H1 (cell line): ENCODE measurements around the gene PDE3A. TPM values are rescaled to one million over a fixed set of nuclear protein-coding genes. Genes with fewer than 3 reads are reported as not detected.

Experiments
- CTCF ChIA-PET: fragments of 300-600 bp; sonication (Branson Sonifier 250); formaldehyde crosslinking; loops from one replicate; lab custom pipeline; 2021; ENCODE audit not compliant: partially characterized antibody; lab: Charles Lee
- POLR2A ChIA-PET: fragments of 300-600 bp; sonication (Branson Sonifier 250); formaldehyde crosslinking; loops from one replicate; lab custom pipeline; 2021; ENCODE audit warnings: inconsistent platforms; ENCODE audit not compliant: partially characterized antibody; lab: Charles Lee
- DNase-seq, 2 experiments: peaks; one replicate each; pipeline versions ENCODE4 v3.0.0 to v3.0.0-alpha.2; 2010 to 2022; ENCODE audit warnings: low spot score in 2 of 2, low read depth in 1 of 2, mixed read lengths in 1 of 2
- FAIRE-seq: peaks from 2 replicates; lab custom pipeline; 2011; peaks lifted over from hg19 to GRCh38; lab: Jason Lieb, UNC
- H2AFZ ChIP-seq: 2 replicates; pipeline ENCODE4 v1.8.1; 2012; ENCODE audit warnings: low read length, inconsistent platforms
- H2AK5ac ChIP-seq: 2 replicates; pipeline ENCODE4 v1.6.1; 2013; ENCODE audit warnings: low read depth, low read length
- H2BK120ac ChIP-seq: replicated peaks from 2 replicates; pipeline ENCODE3; 2013; ENCODE audit warnings: low read depth, low read length, inconsistent platforms
- H2BK12ac ChIP-seq: 2 replicates; pipeline ENCODE4 v1.6.1; 2013; ENCODE audit warnings: low read depth, low read length
- H2BK15ac ChIP-seq: 2 replicates; pipeline ENCODE4 v1.6.1; 2013; ENCODE audit warnings: low read length
- H2BK20ac ChIP-seq: 2 replicates; pipeline ENCODE4 v1.6.1; 2013; ENCODE audit warnings: low read length
- H2BK5ac ChIP-seq: 2 replicates; pipeline ENCODE4 v1.6.1; 2013; ENCODE audit warnings: low read depth, low read length
- H3K14ac ChIP-seq: 2 replicates; pipeline ENCODE4 v1.6.1; 2013; ENCODE audit warnings: inconsistent platforms; ENCODE audit not compliant: insufficient read length
- H3K18ac ChIP-seq: 2 replicates; pipeline ENCODE4 v1.6.1; 2013; ENCODE audit warnings: low read length; ENCODE audit errors: extremely low read depth
- H3K23ac ChIP-seq: 2 replicates; pipeline ENCODE4 v1.6.1; 2013; ENCODE audit warnings: inconsistent platforms; ENCODE audit not compliant: insufficient read length
- H3K23me2 ChIP-seq: 2 replicates; pipeline ENCODE4 v1.6.1; 2013; ENCODE audit warnings: low read depth, low read length
- H3K27ac ChIP-seq: 2 replicates; pipeline ENCODE4 v1.6.1; 2011; ENCODE audit warnings: low read depth, low read length, inconsistent platforms
- H3K27me3 ChIP-seq, 4 experiments: replicated peaks in 1 of 4; 1 replicate in 1 of 4; 2 replicates in 3 of 4; pipeline versions ENCODE4 v1.6.1 to v1.8.1; 2011 to 2013; ENCODE audit warnings: low read length in 3 of 4, mild to moderate bottlenecking in 3 of 4, inconsistent platforms in 2 of 4, mixed read lengths in 2 of 4, moderate library complexity in 1 of 4; ENCODE audit not compliant: control insufficient read depth in 3 of 4, insufficient read depth in 3 of 4; ENCODE audit errors: extremely low read depth in 1 of 4
- H3K36me3 ChIP-seq, 4 experiments: 2 replicates each; pipeline versions ENCODE4 v1.6.1 to v1.8.1; 2011 to 2013; ENCODE audit warnings: mild to moderate bottlenecking in 4 of 4, low read length in 3 of 4, moderate library complexity in 2 of 4, control low read depth in 1 of 4, inconsistent platforms in 1 of 4; ENCODE audit not compliant: insufficient read depth in 4 of 4, control insufficient read depth in 2 of 4
- H3K4ac ChIP-seq: replicated peaks from 2 replicates; pipeline ENCODE3; 2013; ENCODE audit warnings: low read length, low read depth, mixed read lengths, inconsistent platforms; ENCODE audit not compliant: insufficient read length
- H3K4me1 ChIP-seq, 4 experiments: replicated peaks in 1 of 4; 1 replicate in 1 of 4; 2 replicates in 3 of 4; pipeline versions ENCODE4 v1.6.1 to v1.8.1; 2011 to 2013; ENCODE audit warnings: low read length in 3 of 4, inconsistent platforms in 2 of 4, mixed read lengths in 1 of 4; ENCODE audit not compliant: insufficient read depth in 4 of 4, control insufficient read depth in 3 of 4
- H3K4me2 ChIP-seq, 2 experiments: 2 replicates each; pipeline versions ENCODE4 v1.6.1 to v1.8.1; 2011 to 2013; ENCODE audit warnings: low read depth in 2 of 2, low read length in 2 of 2, control low read depth in 1 of 2, inconsistent platforms in 1 of 2, mild to moderate bottlenecking in 1 of 2; ENCODE audit not compliant: insufficient read depth in 1 of 2
- H3K4me3 ChIP-seq, 4 experiments: fragments of 200-600, 300-600 bp in 1 of 4; sonication (generic), shearing (Covaris generic), sonication (Bioruptor Twin) in 1 of 4; 2 replicates each; pipeline versions ENCODE4 v1.5.1 to v1.8.1; 2011 to 2016; ENCODE audit warnings: low read length in 4 of 4, low read depth in 3 of 4, control low read depth in 2 of 4, inconsistent platforms in 2 of 4, mild to moderate bottlenecking in 2 of 4, mixed read lengths in 1 of 4, moderate library complexity in 1 of 4; ENCODE audit not compliant: insufficient read depth in 2 of 4; ENCODE audit errors: extremely low read depth in 1 of 4
- H3K56ac ChIP-seq: replicated peaks from 2 replicates; pipeline ENCODE3; 2013; ENCODE audit warnings: low read depth, mild to moderate bottlenecking, mixed read lengths, low read length, inconsistent platforms; ENCODE audit not compliant: insufficient read length
- H3K79me1 ChIP-seq: 2 replicates; pipeline ENCODE4 v1.6.1; 2013; ENCODE audit warnings: low read depth, low read length, control low read depth
- H3K79me2 ChIP-seq, 2 experiments: 2 replicates each; pipeline versions ENCODE4 v1.6.1 to v1.8.1; 2012 to 2013; ENCODE audit warnings: low read length in 2 of 2, mild to moderate bottlenecking in 2 of 2, inconsistent platforms in 1 of 2; ENCODE audit not compliant: insufficient read depth in 2 of 2, control insufficient read depth in 1 of 2
- H3K9ac ChIP-seq, 4 experiments: replicated peaks in 1 of 4; 1 replicate in 1 of 4; 2 replicates in 3 of 4; pipeline versions ENCODE4 v1.6.1 to v1.8.1; 2011 to 2013; ENCODE audit warnings: low read depth in 3 of 4, low read length in 3 of 4, control low read depth in 2 of 4, mild to moderate bottlenecking in 2 of 4, moderate library complexity in 2 of 4, inconsistent platforms in 1 of 4; ENCODE audit errors: extremely low read depth in 1 of 4
- H3K9me3 ChIP-seq, 2 experiments: 2 replicates each; pipeline versions ENCODE4 v1.6.1 to v1.8.1; 2012 to 2013; ENCODE audit warnings: mild to moderate bottlenecking in 2 of 2, moderate library complexity in 2 of 2, control low read depth in 1 of 2, inconsistent platforms in 1 of 2, low read depth in 1 of 2, low read length in 1 of 2, mixed read lengths in 1 of 2; ENCODE audit not compliant: insufficient read depth in 2 of 2
- H4K20me1 ChIP-seq, 2 experiments: replicated peaks in 1 of 2; 2 replicates each; pipeline versions ENCODE3 to v1.8.1; 2011 to 2013; ENCODE audit warnings: inconsistent platforms in 2 of 2, low read length in 2 of 2, mild to moderate bottlenecking in 1 of 2; ENCODE audit not compliant: insufficient read depth in 2 of 2, control insufficient read depth in 1 of 2
- H4K5ac ChIP-seq: 2 replicates; pipeline ENCODE4 v1.6.1; 2013; ENCODE audit warnings: low read length, low read depth, mixed read lengths, inconsistent platforms; ENCODE audit not compliant: insufficient read length
- H4K8ac ChIP-seq: 2 replicates; pipeline ENCODE4 v1.8.0; 2013; ENCODE audit warnings: mild to moderate bottlenecking, moderate library complexity, low read length, inconsistent platforms; ENCODE audit not compliant: insufficient read depth; ENCODE audit errors: extremely low read depth
- H4K91ac ChIP-seq: replicated peaks from 2 replicates; pipeline ENCODE3; 2013; ENCODE audit warnings: low read length, mixed read lengths, inconsistent platforms; ENCODE audit not compliant: insufficient read length
- EP300 ChIP-seq, 2 experiments: IDR thresholded peaks; 1 replicate in 1 of 2; 2 replicates in 1 of 2; pipeline ENCODE4 v1.6.1; 2011 to 2012; ENCODE audit warnings: low read depth in 2 of 2, low read length in 2 of 2, mild to moderate bottlenecking in 2 of 2, borderline replicate concordance in 1 of 2, inconsistent platforms in 1 of 2, moderate library complexity in 1 of 2
- MAFK ChIP-seq: IDR thresholded peaks from 2 replicates; pipeline ENCODE4 v1.6.1; 2012; ENCODE audit warnings: low read depth, mild to moderate bottlenecking, improper control_type of control experiment, low read length
- POLR2A ChIP-seq, 2 experiments: IDR thresholded peaks; 1 replicate in 1 of 2; 2 replicates in 1 of 2; pipeline ENCODE4 v1.6.1; 2011; ENCODE audit warnings: low read depth in 2 of 2, low read length in 2 of 2, mild to moderate bottlenecking in 2 of 2; ENCODE audit errors: control extremely low read depth in 1 of 2
- RAD21 ChIP-seq, 2 experiments: IDR thresholded peaks in 1 of 2; conservative IDR thresholded peaks in 1 of 2; 2 replicates each; pipeline ENCODE4 v1.6.1; 2011; ENCODE audit warnings: low read depth in 2 of 2, low read length in 2 of 2, improper control_type of control experiment in 1 of 2, inconsistent platforms in 1 of 2, mild to moderate bottlenecking in 1 of 2, moderate library complexity in 1 of 2
- RFX5 ChIP-seq: IDR thresholded peaks from 2 replicates; pipeline ENCODE4 v1.6.1; 2011; ENCODE audit warnings: low read depth, low read length, improper control_type of control experiment, borderline replicate concordance
- RNF2 ChIP-seq: fragments of 200-900, 300-1000 bp; sonication (generic); IDR thresholded peaks from 2 replicates; pipeline ENCODE4 v1.7.1; 2016; ENCODE audit warnings: borderline replicate concordance, low read depth, mild to moderate bottlenecking, antibody characterized with exemption, low read length; ENCODE audit not compliant: poor library complexity, severe bottlenecking; ENCODE audit errors: missing control alignments
- SP1 ChIP-seq: IDR thresholded peaks from 2 replicates; pipeline ENCODE4 v1.6.1; 2011; ENCODE audit warnings: low read depth, low read length
- SP4 ChIP-seq: IDR thresholded peaks from 2 replicates; pipeline ENCODE4 v1.6.1; 2012; ENCODE audit warnings: low read length, inconsistent platforms
- WGBS, 2 experiments: shearing (Covaris generic) in 1 of 2; methylation state at CpG; one replicate each; pipeline versions ENCODE4 v1.1.6 to v1.1.7; 2013 to 2015; ENCODE audit warnings: low lambda C conversion rate in 2 of 2, mixed read lengths in 2 of 2, inconsistent platforms in 1 of 2, low coverage in 1 of 2, missing lambda C conversion rate in 1 of 2; ENCODE audit not compliant: insufficient replicate concordance in 2 of 2, insufficient coverage in 1 of 2, insufficient read length in 1 of 2; ENCODE audit errors: extremely low coverage in 1 of 2, missing lambda C conversion rate in 1 of 2; 5-methylcytosine and 5-hydroxymethylcytosine counted together
- polyA plus RNA-seq, 7 experiments: library from polyadenylated mRNA; depleted of rRNA in 3 of 7; stranded (reverse) in 5 of 7; unstranded in 2 of 7; fragments of >200 nt in 5 of 7; fragments of 200-250 nt in 2 of 7; gene quantifications; 1 replicate in 5 of 7; 2 replicates in 1 of 7; 4 replicates in 1 of 7; pipeline versions ENCODE4 v1.2.1 to v1.2.3, GENCODE V29; 2011 to 2013; ENCODE audit warnings: missing spikeins in 2 of 7, mixed read lengths in 2 of 7
- total RNA-seq: library from RNA; stranded (reverse); fragmentation: NEBNext Ultra II Directional; extraction: Animal tissue kit (Norgen Biotek cat#: 25700); gene quantifications from 2 replicates; pipeline ENCODE4 v1.2.1, GENCODE V29; 2021

Gene PDE3A
- total and polyA plus RNA-seq, 2 of the 8 experiments (the other 6 are each of a cell fraction or from before 2014, with no cell fraction given) = 1.4 to 3.4 TPM

DNA sequence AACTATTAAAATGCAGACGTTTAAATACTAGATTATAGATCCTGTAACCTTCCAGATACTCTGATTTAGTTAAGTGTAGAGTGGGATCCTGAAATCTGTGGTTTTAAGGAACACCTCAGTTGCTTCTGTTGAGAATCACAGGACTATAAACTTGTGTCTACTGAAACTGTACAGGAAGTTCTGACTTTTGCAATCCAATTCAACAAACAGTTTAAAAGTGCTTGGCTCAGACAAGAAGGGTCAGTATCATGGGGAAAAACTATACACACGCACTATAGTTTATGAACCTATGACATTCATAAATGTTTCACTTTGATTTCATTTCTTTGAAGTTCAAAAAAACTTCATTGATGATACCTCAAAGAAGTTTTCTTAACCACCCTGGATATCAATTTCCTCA is 13.8 kb downstream of the PDE3A start:
- DNase-seq = no peak
- H3K9me3 ChIP-seq = peaks cover 0 to 4% of the 10 kb centered on the region in 2 experiments; a peak in 1 of 4 replicates
- H3K18ac ChIP-seq = no peak overlapping the region
- no peak overlapping the region for H3K9ac ChIP-seq
- H2AK5ac ChIP-seq = no peak overlapping the region
- H2AFZ ChIP-seq = no peak overlapping the region
- no peak overlapping the region for H2BK12ac ChIP-seq
- H3K4me1 ChIP-seq = no peaks in the 10 kb centered on the region
- ChIA-PET POLR2A (no interaction called here), CTCF (interaction anchor here (1.4 kb wide), 1 partner anchor 174 kb away, joined by 3 read pairs; no protein-coding TSS in a partner anchor)
- no peaks in the 10 kb centered on the region for H3K79me2 ChIP-seq
- no peaks in the 10 kb centered on the region for H3K36me3 ChIP-seq
- H4K20me1 ChIP-seq = no peaks in the 10 kb centered on the region
- H2BK5ac ChIP-seq = no peak overlapping the region
- no peak overlapping the region for H3K23ac ChIP-seq
- no peak overlapping the region for H3K4ac ChIP-seq
- H3K4me3 ChIP-seq = no peak overlapping the region
- no peak overlapping the region for H2BK120ac ChIP-seq
- no peak overlapping the region for H2BK20ac ChIP-seq
- H4K8ac ChIP-seq = no peak overlapping the region
- TF ChIP-seq RAD21 (IDR thresholded peaks at IDR 0.05 in 1 of 2, conservative IDR thresholded peaks at IDR 0.05 in 1 of 2; ENCODE audit: low read depth in 2 of 2, low read length in 2 of 2) = no peak
- TF ChIP-seq MAFK = no peak
- TF ChIP-seq EP300 (IDR thresholded peaks at IDR 0.05; ENCODE audit: borderline replicate concordance in 1 of 2, low read depth in 2 of 2, low read length in 2 of 2) = no peak
- no peak for TF ChIP-seq SP1
- TF ChIP-seq POLR2A (IDR thresholded peaks at IDR 0.05; ENCODE audit: control extremely low read depth in 1 of 2, low read depth in 2 of 2, low read length in 2 of 2) = no peak
- TF ChIP-seq RFX5 = no peak
- TF ChIP-seq RNF2 = no peak
- no peak for TF ChIP-seq SP4
- H4K91ac ChIP-seq = no peak overlapping the region
- no peak overlapping the region for H3K27ac ChIP-seq
- H4K5ac ChIP-seq = no peak overlapping the region
- no peak for FAIRE-seq
- no peak overlapping the region for H3K4me2 ChIP-seq
- H3K23me2 ChIP-seq = no peaks in the 10 kb centered on the region
- H3K14ac ChIP-seq = no peak overlapping the region
- H3K79me1 ChIP-seq = no peaks in the 10 kb centered on the region
- H3K27me3 ChIP-seq = no peaks in the 10 kb centered on the region
- H3K56ac ChIP-seq = no peak overlapping the region
- WGBS, 2 experiments = 77% methylated on average over 2 of the region's 2 CpGs; no CpG with 5 or more reads in 1 of the 2 experiments
- no peak overlapping the region for H2BK15ac ChIP-seq
